ENCODE measurements around the gene MAPK1. TPM values are rescaled to one million over a fixed set of nuclear protein-coding genes. Genes with fewer than 3 reads are reported as not detected.
"Not testable (repeated sequence)": the region's sequence is repeated elsewhere in the genome, so short reads cannot be mapped to it uniquely, and the experiment has no call there.

Gene MAPK1
- total RNA-seq, 1 donor = 46.3 TPM

GRCh38 chr22:21903283-21903682 is 35.8 kb upstream of the MAPK1 start:
- Histone ChIP-seq H4K20me1 (ENCODE audit: insufficient read depth, low read length) (no peaks in the 10 kb centered on the region), H3K9me3 (ENCODE audit: low read depth, low read length) (no peaks in the 10 kb centered on the region), H3K4me2 (ENCODE audit: insufficient read depth, low read length) (no peak overlapping the region), H3K36me3 (ENCODE audit: insufficient read depth, low read length) (no peaks in the 10 kb centered on the region), H3K4me3 (ENCODE audit: insufficient read depth, low read length) (no peak overlapping the region), H2AFZ (ENCODE audit: low read length) (no peak overlapping the region), H3K27me3 (ENCODE audit: insufficient read depth, low read length) (no peaks in the 10 kb centered on the region), H3K27ac (ENCODE audit: low read depth, low read length) (no peak overlapping the region), H3K79me2 (ENCODE audit: insufficient read depth, low read length) (no peaks in the 10 kb centered on the region), H3K4me1 (ENCODE audit: insufficient read depth, low read length) (no peaks in the 10 kb centered on the region)
- no peak for DNase-seq (ENCODE audit: insufficient read length, low spot score, missing footprints)
- TF ChIP-seq CTCF (IDR thresholded peaks at IDR 0.05; ENCODE audit: extremely low read depth, low read depth, low read length) = no peak

- peak; percentile 1 for DNase-seq (ENCODE audit: insufficient read length, low spot score, missing footprints)
- Histone ChIP-seq H3K9me3 (ENCODE audit: low read depth, low read length) (no peaks in the 10 kb centered on the region), H3K27me3 (ENCODE audit: insufficient read depth, low read length) (no peaks in the 10 kb centered on the region), H3K4me3 (ENCODE audit: insufficient read depth, low read length) (no peak overlapping the region), H4K20me1 (ENCODE audit: insufficient read depth, low read length) (no peaks in the 10 kb centered on the region), H3K4me2 (ENCODE audit: insufficient read depth, low read length) (no peak overlapping the region), H3K27ac (ENCODE audit: low read depth, low read length) (no peak overlapping the region), H3K4me1 (ENCODE audit: insufficient read depth, low read length) (no peaks in the 10 kb centered on the region), H3K79me2 (ENCODE audit: insufficient read depth, low read length) (no peaks in the 10 kb centered on the region), H2AFZ (ENCODE audit: low read length) (no peak overlapping the region), H3K36me3 (ENCODE audit: insufficient read depth, low read length) (no peaks in the 10 kb centered on the region)
- no peak for TF ChIP-seq CTCF (IDR thresholded peaks at IDR 0.05; ENCODE audit: extremely low read depth, low read depth, low read length)
These were observed 35.0 kb upstream of the MAPK1 start for GRCh38 chr22:21902296-21903087.

GRCh38 chr22:21898354-21898896 is 31.0 kb upstream of the MAPK1 start:
- DNase-seq (ENCODE audit: insufficient read length, low spot score, missing footprints) = no peak
- Histone ChIP-seq H3K36me3 (ENCODE audit: insufficient read depth, low read length) (no peaks in the 10 kb centered on the region), H3K9me3 (ENCODE audit: low read depth, low read length) (no peaks in the 10 kb centered on the region), H3K27ac (ENCODE audit: low read depth, low read length) (no peak overlapping the region), H2AFZ (ENCODE audit: low read length) (no peak overlapping the region), H4K20me1 (ENCODE audit: insufficient read depth, low read length) (no peaks in the 10 kb centered on the region), H3K4me1 (ENCODE audit: insufficient read depth, low read length) (no peaks in the 10 kb centered on the region), H3K4me3 (ENCODE audit: insufficient read depth, low read length) (no peak overlapping the region), H3K79me2 (ENCODE audit: insufficient read depth, low read length) (no peaks in the 10 kb centered on the region), H3K27me3 (ENCODE audit: insufficient read depth, low read length) (no peaks in the 10 kb centered on the region), H3K4me2 (ENCODE audit: insufficient read depth, low read length) (no peak overlapping the region)
- TF ChIP-seq CTCF (IDR thresholded peaks at IDR 0.05; ENCODE audit: extremely low read depth, low read depth, low read length) = no peak

GRCh38 chr22:21896951-21897513 is 29.6 kb upstream of the MAPK1 start:
- Histone ChIP-seq H3K36me3 (ENCODE audit: insufficient read depth, low read length) (no peaks in the 10 kb centered on the region), H3K4me2 (ENCODE audit: insufficient read depth, low read length) (no peak overlapping the region), H3K9me3 (ENCODE audit: low read depth, low read length) (no peaks in the 10 kb centered on the region), H2AFZ (ENCODE audit: low read length) (no peak overlapping the region), H3K79me2 (ENCODE audit: insufficient read depth, low read length) (no peaks in the 10 kb centered on the region), H3K27ac (ENCODE audit: low read depth, low read length) (no peak overlapping the region), H4K20me1 (ENCODE audit: insufficient read depth, low read length) (no peaks in the 10 kb centered on the region), H3K27me3 (ENCODE audit: insufficient read depth, low read length) (no peaks in the 10 kb centered on the region), H3K4me3 (ENCODE audit: insufficient read depth, low read length) (no peak overlapping the region), H3K4me1 (ENCODE audit: insufficient read depth, low read length) (no peaks in the 10 kb centered on the region)
- TF ChIP-seq CTCF (IDR thresholded peaks at IDR 0.05; ENCODE audit: extremely low read depth, low read depth, low read length) = no peak
- DNase-seq (ENCODE audit: insufficient read length, low spot score, missing footprints) = no peak

GRCh38 chr22:21896275-21896674 is 28.8 kb upstream of the MAPK1 start:
- H3K4me1 ChIP-seq (ENCODE audit: insufficient read depth, low read length); H3K4me3 ChIP-seq (ENCODE audit: insufficient read depth, low read length); H3K36me3 ChIP-seq (ENCODE audit: insufficient read depth, low read length); H3K9me3 ChIP-seq (ENCODE audit: low read depth, low read length); DNase-seq (ENCODE audit: insufficient read length, low spot score, missing footprints); H3K27me3 ChIP-seq (ENCODE audit: insufficient read depth, low read length); H3K27ac ChIP-seq (ENCODE audit: low read depth, low read length); H3K79me2 ChIP-seq (ENCODE audit: insufficient read depth, low read length); H4K20me1 ChIP-seq (ENCODE audit: insufficient read depth, low read length); H2AFZ ChIP-seq (ENCODE audit: low read length); H3K4me2 ChIP-seq (ENCODE audit: insufficient read depth, low read length): not testable (repeated sequence)
